IMR-90 (cell line): Measurements from ENCODE around the gene RALGAPA2. TPM values are rescaled to one million over a fixed set of nuclear protein-coding genes. Genes with fewer than 3 reads are reported as not detected.

Experiments used
- ATAC-seq: fragments of 200-7000 bp; cut with Tn5 transposase; 2 replicates; pipeline ENCODE4 v1.9.1; 2020; ENCODE audit warnings: low read depth, mild to moderate bottlenecking, moderate library complexity
- BruUV-seq: library from RNA; stranded (reverse); fragments of 400-500 nt; replicated peaks from 2 replicates; lab custom pipeline; 2021; lab: Mats Ljungman, UMichigan
- CTCF ChIA-PET: fragments of 300-600 bp; formaldehyde crosslinking; extraction: SDS; loops from one replicate; lab custom pipeline; 2021; ENCODE audit warnings: antibody characterized with exemption; lab: Yijun Ruan, JAX
- POLR2A ChIA-PET: fragments of 300-600 bp; sonication (Branson Sonifier 250); formaldehyde crosslinking; loops from one replicate; lab custom pipeline; 2022; ENCODE audit warnings: antibody characterized with exemption; ENCODE audit not compliant: unreplicated experiment; lab: Charles Lee
- DNase-seq: peaks from one replicate; pipeline ENCODE4 v3.0.0; 2013
- H2AFZ ChIP-seq: replicated peaks from 2 replicates; pipeline ENCODE3; 2013; ENCODE audit warnings: low read length, mild to moderate bottlenecking; ENCODE audit not compliant: poor library complexity
- H2AK5ac ChIP-seq: 2 replicates; pipeline ENCODE4 v1.6.1; 2013; ENCODE audit warnings: low read depth, low read length, inconsistent platforms
- H2AK9ac ChIP-seq: replicated peaks from 2 replicates; pipeline ENCODE3; 2013; ENCODE audit warnings: mild to moderate bottlenecking, low read depth, low read length, moderate library complexity; ENCODE audit not compliant: poor library complexity
- H2BK120ac ChIP-seq: 2 replicates; pipeline ENCODE4 v1.6.1; 2013; ENCODE audit warnings: low read depth, low read length, inconsistent platforms
- H2BK15ac ChIP-seq: 3 replicates; pipeline ENCODE4 v1.6.1; 2013; ENCODE audit warnings: low read depth, low read length, inconsistent platforms
- H2BK20ac ChIP-seq: 2 replicates; pipeline ENCODE4 v1.6.1; 2013; ENCODE audit warnings: low read depth, mild to moderate bottlenecking, inconsistent platforms, low read length, moderate library complexity
- H2BK5ac ChIP-seq: 2 replicates; pipeline ENCODE4 v1.6.1; 2013; ENCODE audit warnings: mild to moderate bottlenecking, low read depth, low read length, inconsistent platforms; ENCODE audit not compliant: poor library complexity, severe bottlenecking
- H3K14ac ChIP-seq: replicated peaks from 2 replicates; pipeline ENCODE4 v1.6.1; 2013; ENCODE audit warnings: low read depth, low read length, inconsistent platforms
- H3K18ac ChIP-seq: 2 replicates; pipeline ENCODE4 v1.6.1; 2013; ENCODE audit warnings: low read depth, low read length, control low read depth
- H3K23ac ChIP-seq: 2 replicates; pipeline ENCODE4 v1.6.1; 2013; ENCODE audit warnings: low read depth, low read length, inconsistent platforms
- H3K27ac ChIP-seq: 2 replicates; pipeline ENCODE4 v1.5.1; 2013; ENCODE audit warnings: mild to moderate bottlenecking, control low read depth, low read length; ENCODE audit not compliant: insufficient read depth
- H3K27me3 ChIP-seq: 2 replicates; pipeline ENCODE4 v1.6.1; 2013; ENCODE audit warnings: low read length; ENCODE audit not compliant: control insufficient read depth, insufficient read depth
- H3K36me3 ChIP-seq: 2 replicates; pipeline ENCODE4 v1.6.1; 2013; ENCODE audit warnings: low read length, mixed read lengths; ENCODE audit not compliant: control insufficient read depth, insufficient read depth
- H3K4ac ChIP-seq: 2 replicates; pipeline ENCODE4 v1.6.1; 2013; ENCODE audit warnings: low read depth, low read length, inconsistent platforms
- H3K4me1 ChIP-seq: 2 replicates; pipeline ENCODE4 v1.6.1; 2013; ENCODE audit warnings: low read length, mixed read lengths; ENCODE audit not compliant: control insufficient read depth, insufficient read depth
- H3K4me2 ChIP-seq: 2 replicates; pipeline ENCODE4 v1.6.1; 2013; ENCODE audit warnings: low read depth, mild to moderate bottlenecking, control low read depth, low read length, moderate library complexity
- H3K4me3 ChIP-seq: 2 replicates; pipeline ENCODE4 v1.5.1; 2013; ENCODE audit warnings: low read depth, mild to moderate bottlenecking, control low read depth, low read length, moderate library complexity; ENCODE audit not compliant: insufficient read depth
- H3K56ac ChIP-seq: 2 replicates; pipeline ENCODE4 v1.6.1; 2013; ENCODE audit warnings: low read length, inconsistent platforms; ENCODE audit not compliant: insufficient read depth; ENCODE audit errors: extremely low read depth
- H3K79me1 ChIP-seq, 2 experiments: 2 replicates each; pipeline ENCODE4 v1.6.1; 2013; ENCODE audit warnings: low read length in 2 of 2, inconsistent platforms in 1 of 2, low read depth in 1 of 2
- H3K9ac ChIP-seq: 2 replicates; pipeline ENCODE4 v1.6.1; 2013; ENCODE audit warnings: low read depth, low read length, control low read depth
- H3K9me1 ChIP-seq: 2 replicates; pipeline ENCODE4 v1.6.1; 2013; ENCODE audit warnings: low read length, inconsistent platforms; ENCODE audit not compliant: insufficient read depth
- H3K9me3 ChIP-seq: 2 replicates; pipeline ENCODE4 v1.6.1; 2013; ENCODE audit warnings: low read length; ENCODE audit not compliant: control insufficient read depth, insufficient read depth
- H4K20me1 ChIP-seq: 2 replicates; pipeline ENCODE4 v1.6.1; 2013; ENCODE audit warnings: low read length, inconsistent platforms; ENCODE audit not compliant: insufficient read depth
- H4K5ac ChIP-seq: 2 replicates; pipeline ENCODE4 v1.6.1; 2013; ENCODE audit warnings: mild to moderate bottlenecking, low read depth, low read length, control low read depth
- H4K8ac ChIP-seq, 2 experiments: 2 replicates each; pipeline ENCODE4 v1.6.1; 2013; ENCODE audit warnings: low read depth in 2 of 2, low read length in 2 of 2, control low read depth in 1 of 2, inconsistent platforms in 1 of 2
- H4K91ac ChIP-seq: 2 replicates; pipeline ENCODE4 v1.6.1; 2013; ENCODE audit warnings: low read depth, low read length, inconsistent platforms; ENCODE audit not compliant: insufficient read depth
- CEBPB ChIP-seq: IDR thresholded peaks from 2 replicates; pipeline ENCODE4 v1.6.1; 2012; ENCODE audit warnings: low read depth, low read length, improper control_type of control experiment
- CTCF ChIP-seq: conservative IDR thresholded peaks from 2 replicates; pipeline ENCODE4 v1.5.1; 2012; ENCODE audit warnings: mild to moderate bottlenecking, low read depth, low read length, improper control_type of control experiment
- MAFK ChIP-seq: IDR thresholded peaks from 2 replicates; pipeline ENCODE4 v1.6.1; 2012; ENCODE audit warnings: low read depth, low read length, improper control_type of control experiment
- MAZ ChIP-seq: IDR thresholded peaks from 2 replicates; pipeline ENCODE4 v1.6.1; 2012; ENCODE audit warnings: low read depth, mild to moderate bottlenecking, low read length, improper control_type of control experiment, moderate library complexity, borderline replicate concordance
- MXI1 ChIP-seq: IDR thresholded peaks from 2 replicates; pipeline ENCODE4 v1.6.1; 2012; ENCODE audit warnings: low read depth, mild to moderate bottlenecking, low read length, moderate library complexity, borderline replicate concordance
- NFE2L2 ChIP-seq: fragments of 150-350 bp; IDR thresholded peaks from 2 replicates; pipeline ENCODE4 v1.6.1; 2016; ENCODE audit warnings: low read depth, mild to moderate bottlenecking, low read length
- RAD21 ChIP-seq: IDR thresholded peaks from 2 replicates; pipeline ENCODE4 v1.6.1; 2012; ENCODE audit warnings: low read length, improper control_type of control experiment
- RFX5 ChIP-seq: IDR thresholded peaks from 2 replicates; pipeline ENCODE4 v1.8.0; 2012; ENCODE audit warnings: low read depth, mild to moderate bottlenecking, low read length, moderate library complexity
- SMC3 ChIP-seq: fragments of 150-350 bp; IDR thresholded peaks from 2 replicates; pipeline ENCODE4 v1.6.1; 2016; ENCODE audit warnings: low read depth, mild to moderate bottlenecking, antibody characterized with exemption, low read length, moderate library complexity
- USF2 ChIP-seq: fragments of 150-350 bp; IDR thresholded peaks from 2 replicates; pipeline ENCODE4 v1.6.1; 2017; ENCODE audit warnings: mild to moderate bottlenecking, antibody characterized with exemption, low read length, low read depth
- WGBS, 2 experiments: methylation state at CpG; one replicate each; pipeline versions ENCODE4 v1.1.5 to v1.1.7; 2013; ENCODE audit warnings: missing lambda C conversion rate in 2 of 2; ENCODE audit not compliant: insufficient read length in 1 of 2; ENCODE audit errors: extremely low coverage in 2 of 2; 5-methylcytosine and 5-hydroxymethylcytosine counted together
- dilution Hi-C: fragments of 300-500 bp; cut with HindIII; formaldehyde crosslinking; loops from one replicate; pipeline ENCODE4 v1.14.3; 2018; ENCODE audit warnings: low sequenced_read_pairs; ENCODE audit not compliant: unreplicated experiment
- in situ Hi-C: fragments of 300-500 bp; cut with MboI; formaldehyde crosslinking; loops from 3 replicates; pipeline ENCODE4 v1.14.3; 2019; ENCODE audit warnings: low sequenced_read_pairs, inconsistent platforms, mixed read lengths
- intact Hi-C: fragments of 100-400 bp; cut with micrococcal nuclease; formaldehyde crosslinking; loops from 2 replicates; pipeline ENCODE4 v1.10.0; 2022
- polyA plus RNA-seq, 3 experiments: library from polyadenylated mRNA; depleted of rRNA; stranded (reverse); fragments of >200 nt; gene quantifications; 2 replicates each; pipeline ENCODE4 v1.2.3, GENCODE V29; 2012; ENCODE audit warnings: low replicate concordance in 1 of 3
- total RNA-seq: library from RNA; depleted of rRNA; stranded (reverse); fragments of >200 nt; gene quantifications from 2 replicates; pipeline ENCODE4 v1.2.3, GENCODE V29; 2012
- TF ChIP-seq, protein P1 (sequence below): fragments of 150-350 bp; IDR thresholded peaks from 2 replicates; pipeline ENCODE4 v1.6.1; 2016; ENCODE audit warnings: low read depth, mild to moderate bottlenecking, low read length, moderate library complexity, borderline replicate concordance

The RALGAPA2 gene
- total and polyA plus RNA-seq, 2 of the 4 experiments (the other 2 are of a cell fraction) = 1.3 to 3.9 TPM

- ATAC-seq (no peak), DNase-seq (no peak)
- ChIA-PET POLR2A (no interaction called here), CTCF (interaction anchor here (0.7 kb wide), 1 partner anchor 189 kb away, joined by 3 read pairs; no protein-coding TSS in a partner anchor)
- Histone ChIP-seq H3K4me1 (peaks cover 17% of the 10 kb centered on the region), H2BK120ac (no peak overlapping the region), H3K18ac (no peak overlapping the region), H4K5ac (no peak overlapping the region), H2BK20ac (no peak overlapping the region), H3K27ac (no peak overlapping the region), H3K23ac (no peak overlapping the region), H3K9ac (no peak overlapping the region), H3K4me2 (no peak overlapping the region), H3K36me3 (no peaks in the 10 kb centered on the region), H3K27me3 (peaks cover 9% of the 10 kb centered on the region), H2AK5ac (no peak overlapping the region), H2AK9ac (no peak overlapping the region), H3K14ac (no peak overlapping the region), H3K4me3 (no peak overlapping the region), H3K79me1 (no peaks in the 10 kb centered on the region), H3K9me1 (peaks cover 3% of the 10 kb centered on the region; the same call in 1 of the 2 replicates), H4K91ac (no peak overlapping the region), H3K4ac (no peak overlapping the region), H2AFZ (no peak overlapping the region), H4K8ac (no peak overlapping the region), H3K9me3 (no peaks in the 10 kb centered on the region), H2BK15ac (no peak overlapping the region), H2BK5ac (no peak overlapping the region), H4K20me1 (no peaks in the 10 kb centered on the region), H3K56ac (no peak overlapping the region)
- TF ChIP-seq, protein P1, sequence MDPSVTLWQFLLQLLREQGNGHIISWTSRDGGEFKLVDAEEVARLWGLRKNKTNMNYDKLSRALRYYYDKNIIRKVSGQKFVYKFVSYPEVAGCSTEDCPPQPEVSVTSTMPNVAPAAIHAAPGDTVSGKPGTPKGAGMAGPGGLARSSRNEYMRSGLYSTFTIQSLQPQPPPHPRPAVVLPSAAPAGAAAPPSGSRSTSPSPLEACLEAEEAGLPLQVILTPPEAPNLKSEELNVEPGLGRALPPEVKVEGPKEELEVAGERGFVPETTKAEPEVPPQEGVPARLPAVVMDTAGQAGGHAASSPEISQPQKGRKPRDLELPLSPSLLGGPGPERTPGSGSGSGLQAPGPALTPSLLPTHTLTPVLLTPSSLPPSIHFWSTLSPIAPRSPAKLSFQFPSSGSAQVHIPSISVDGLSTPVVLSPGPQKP = no peak
- no peak for TF ChIP-seq MAFK
- no peak for TF ChIP-seq MAZ
- TF ChIP-seq NFE2L2 = no peak
- TF ChIP-seq RAD21 = no peak
- TF ChIP-seq CTCF = no peak
- no peak for TF ChIP-seq CEBPB
- no peak for TF ChIP-seq USF2
- TF ChIP-seq RFX5 = no peak
- no peak for TF ChIP-seq MXI1
- no peak for TF ChIP-seq SMC3
- dilution Hi-C loops = no loop called here
- no CpG with 5 or more reads among the region's 9 CpGs for WGBS, 2 experiments
- no TSS peak for BruUV-seq
- intact Hi-C loops = no loop called here
- in situ Hi-C loops = no loop called here
These were observed 322.1 kb downstream of the RALGAPA2 start for GRCh38 chr20:20390393-20390792.
